Cardiac fibroblast (primary cell): ENCODE data around the gene SLC6A11.

Source experiments
- DNase-seq, 2 donors: peaks; one replicate each; pipeline versions ENCODE4 v3.0.0 to v3.0.0-alpha.2; 2010; ENCODE audit warnings: low read depth in 2 of 2
- H3K4me3 ChIP-seq, 2 donors: replicated peaks in 1 of 2; 1 replicate in 1 of 2; 2 replicates in 1 of 2; pipeline ENCODE4 v1.5.1; 2011; ENCODE audit warnings: low read depth in 2 of 2, low read length in 2 of 2, mild to moderate bottlenecking in 2 of 2, moderate library complexity in 1 of 2
- TF ChIP-seq, protein P1 (sequence below): IDR thresholded peaks from one replicate; pipeline ENCODE4 v1.5.1; 2011; ENCODE audit warnings: low read depth, mild to moderate bottlenecking, low read length, inconsistent platforms

Gene SLC6A11

DNA sequence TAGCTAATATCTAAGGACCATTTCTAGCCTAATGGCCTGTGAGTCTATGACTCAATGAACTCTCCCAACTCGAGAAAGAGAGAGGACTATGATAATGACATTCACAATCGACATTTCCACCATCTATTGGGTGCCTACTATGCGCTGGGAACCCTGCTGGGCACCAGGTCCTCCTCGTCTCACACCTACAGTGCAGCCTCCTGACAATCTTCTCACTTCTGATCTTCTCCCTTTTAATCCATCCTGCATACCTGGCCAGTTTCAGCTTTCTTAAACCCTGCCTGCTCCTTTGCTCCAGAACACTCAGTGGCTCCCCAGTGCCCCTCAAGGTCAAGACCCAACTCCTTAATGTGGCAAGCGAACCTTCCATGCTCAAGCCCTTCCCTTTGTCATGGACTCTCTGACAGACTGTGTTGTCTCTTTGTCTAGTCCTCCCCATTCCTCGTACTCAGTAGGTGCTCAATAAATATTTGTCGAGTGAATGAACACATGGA lies 173.0 kb downstream of the SLC6A11 start:
- TF ChIP-seq, protein P1, sequence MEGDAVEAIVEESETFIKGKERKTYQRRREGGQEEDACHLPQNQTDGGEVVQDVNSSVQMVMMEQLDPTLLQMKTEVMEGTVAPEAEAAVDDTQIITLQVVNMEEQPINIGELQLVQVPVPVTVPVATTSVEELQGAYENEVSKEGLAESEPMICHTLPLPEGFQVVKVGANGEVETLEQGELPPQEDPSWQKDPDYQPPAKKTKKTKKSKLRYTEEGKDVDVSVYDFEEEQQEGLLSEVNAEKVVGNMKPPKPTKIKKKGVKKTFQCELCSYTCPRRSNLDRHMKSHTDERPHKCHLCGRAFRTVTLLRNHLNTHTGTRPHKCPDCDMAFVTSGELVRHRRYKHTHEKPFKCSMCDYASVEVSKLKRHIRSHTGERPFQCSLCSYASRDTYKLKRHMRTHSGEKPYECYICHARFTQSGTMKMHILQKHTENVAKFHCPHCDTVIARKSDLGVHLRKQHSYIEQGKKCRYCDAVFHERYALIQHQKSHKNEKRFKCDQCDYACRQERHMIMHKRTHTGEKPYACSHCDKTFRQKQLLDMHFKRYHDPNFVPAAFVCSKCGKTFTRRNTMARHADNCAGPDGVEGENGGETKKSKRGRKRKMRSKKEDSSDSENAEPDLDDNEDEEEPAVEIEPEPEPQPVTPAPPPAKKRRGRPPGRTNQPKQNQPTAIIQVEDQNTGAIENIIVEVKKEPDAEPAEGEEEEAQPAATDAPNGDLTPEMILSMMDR = no peak
- no peak overlapping the region for H3K4me3 ChIP-seq
- DNase-seq = no peak
